ENCODE measurements around the gene CPZ. TPM values are rescaled to one million over a fixed set of nuclear protein-coding genes. Genes with fewer than 3 reads are reported as not detected.
"Not testable (repeated sequence)": the region's sequence is repeated elsewhere in the genome, so short reads cannot be mapped to it uniquely, and the experiment has no call there.

The CPZ gene
- total and polyA plus RNA-seq, 2 experiments from 2014 or later = 13.4 to 19.0 TPM

DNA sequence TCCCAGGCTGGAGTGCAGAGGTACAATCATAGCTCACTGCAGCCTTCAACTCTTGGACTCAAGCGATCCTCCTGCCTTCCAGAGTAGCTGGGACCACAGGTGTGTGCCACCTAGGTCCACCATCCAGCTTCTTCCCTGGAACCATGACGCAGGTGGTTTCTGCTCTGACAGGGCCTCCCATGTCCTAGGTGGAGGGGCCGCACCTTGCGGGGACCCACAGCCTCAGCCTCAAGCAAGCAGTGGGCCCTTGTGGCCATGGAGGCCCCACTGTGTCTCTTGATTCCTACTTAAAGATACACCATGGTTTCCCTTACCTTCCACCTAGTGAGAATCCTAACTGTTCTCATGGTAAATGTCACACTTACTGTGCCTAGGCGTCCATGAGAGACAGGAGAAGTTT is 19.3 kb upstream of the CPZ start:
- H3K4me3 ChIP-seq = no peak overlapping the region
- H3K9ac ChIP-seq = no peak overlapping the region
- TF ChIP-seq EZH2phosphoT487 (IDR thresholded peaks at IDR 0.05; ENCODE audit: insufficient read depth, low read depth) (no peak), EZH2 (IDR thresholded peaks at IDR 0.05; ENCODE audit: insufficient read depth, poor library complexity, severe bottlenecking) (no peak)
- no peaks in the 10 kb centered on the region for H3K9me3 ChIP-seq (ENCODE audit: low read depth)
- H4K20me1 ChIP-seq (ENCODE audit: insufficient read depth) = no peaks in the 10 kb centered on the region
- peaks cover 12% of the 10 kb centered on the region; the same call in 1 of the 2 replicates for H3K27me3 ChIP-seq (replicated peaks; ENCODE audit: insufficient read depth)
- no peak overlapping the region for H3K27ac ChIP-seq
- no peaks in the 10 kb centered on the region for H3F3A ChIP-seq (ENCODE audit: insufficient read depth)
- WGBS, 2 experiments (ENCODE audit: low coverage in 1 of 2, low lambda C conversion rate in 2 of 2, missing lambda C conversion rate in 2 of 2) = 66 to 78% methylated on average over 5 of the region's 5 CpGs
- in situ Hi-C loops (cut with MboI) = no loop called here
- no peaks in the 10 kb centered on the region for H3K4me1 ChIP-seq (ENCODE audit: insufficient read depth)
- no peak overlapping the region for H3K4me2 ChIP-seq (ENCODE audit: unreplicated experiment)
- H3K36me3 ChIP-seq (ENCODE audit: low read depth) = no peaks in the 10 kb centered on the region
- H2AFZ ChIP-seq = no peak overlapping the region
- no peak for DNase-seq
- H3K9me2 ChIP-seq (ENCODE audit: insufficient read depth) = no peaks in the 10 kb centered on the region
- H3K79me2 ChIP-seq (ENCODE audit: insufficient read depth) = no peaks in the 10 kb centered on the region

DNA sequence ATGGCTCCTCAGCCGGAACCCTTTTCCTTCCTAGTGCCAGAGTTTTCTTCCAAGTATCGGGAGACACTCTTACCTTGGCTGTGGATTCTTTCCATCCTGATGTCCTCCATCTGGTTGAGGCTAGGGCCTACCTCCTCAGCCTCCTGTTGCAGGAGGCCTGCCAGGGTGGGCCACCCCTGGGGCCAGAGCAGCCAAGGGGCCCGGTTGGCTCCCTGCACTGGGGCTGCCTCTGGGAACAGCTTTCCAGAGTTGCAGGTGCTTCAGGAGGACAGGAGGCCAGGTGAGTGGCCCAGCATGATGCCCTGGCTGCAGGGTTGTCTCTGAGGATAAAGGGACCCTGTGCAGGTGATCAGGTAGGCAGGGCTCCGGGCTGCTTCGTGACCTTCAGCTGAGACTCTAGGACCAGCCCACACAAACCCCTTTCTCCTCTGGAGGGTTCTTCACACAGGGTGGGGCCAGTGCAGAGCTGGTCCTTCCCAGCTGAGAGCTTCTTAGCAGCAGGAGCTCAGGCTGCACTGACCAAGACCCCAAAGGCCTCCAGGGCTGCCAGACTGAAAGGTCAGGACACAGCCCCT is 17.7 kb upstream of the CPZ start:
- Histone ChIP-seq H3K9me2 (ENCODE audit: insufficient read depth) (no peaks in the 10 kb centered on the region), H3F3A (ENCODE audit: insufficient read depth) (no peaks in the 10 kb centered on the region), H3K9me3 (ENCODE audit: low read depth) (no peaks in the 10 kb centered on the region), H3K4me3 (no peak overlapping the region), H3K27me3 (replicated peaks; ENCODE audit: insufficient read depth) (peaks cover 22% of the 10 kb centered on the region; the same call in 1 of the 2 replicates), H3K79me2 (ENCODE audit: insufficient read depth) (no peaks in the 10 kb centered on the region), H3K27ac (no peak overlapping the region), H2AFZ (no peak overlapping the region), H3K4me2 (ENCODE audit: unreplicated experiment) (no peak overlapping the region), H3K9ac (no peak overlapping the region), H3K36me3 (ENCODE audit: low read depth) (no peaks in the 10 kb centered on the region), H3K4me1 (ENCODE audit: insufficient read depth) (no peaks in the 10 kb centered on the region), H4K20me1 (ENCODE audit: insufficient read depth) (no peaks in the 10 kb centered on the region)
- TF ChIP-seq EZH2 (IDR thresholded peaks at IDR 0.05; ENCODE audit: insufficient read depth, poor library complexity, severe bottlenecking) (no peak), EZH2phosphoT487 (IDR thresholded peaks at IDR 0.05; ENCODE audit: insufficient read depth, low read depth) (no peak)
- in situ Hi-C loops (cut with MboI) = no loop called here
- WGBS, 2 experiments (ENCODE audit: low coverage in 1 of 2, low lambda C conversion rate in 2 of 2, missing lambda C conversion rate in 2 of 2) = 66 to 74% methylated on average over 5 of the region's 5 CpGs
- DNase-seq = no peak

DNA sequence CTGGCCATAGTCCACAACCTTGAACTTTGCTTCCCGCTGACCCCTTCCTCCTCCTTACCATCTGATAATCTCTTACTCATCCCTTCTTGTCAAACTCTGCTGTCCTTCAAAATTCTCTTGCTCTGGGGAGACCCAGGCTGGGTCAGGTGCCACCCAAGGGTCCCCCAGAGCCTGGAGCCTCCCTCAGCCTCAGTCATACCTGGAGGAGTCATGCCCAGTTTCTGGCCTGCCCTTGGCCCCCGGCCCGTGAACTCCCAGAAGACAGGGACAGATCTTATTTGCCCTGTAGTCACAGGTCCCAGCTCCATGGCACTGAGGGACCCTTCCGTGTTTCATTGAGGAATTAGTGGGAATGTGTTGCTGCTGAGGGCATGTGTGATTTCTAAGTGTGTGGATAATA is 17.1 kb upstream of the CPZ start:
- H2AFZ ChIP-seq = no peak overlapping the region
- no peaks in the 10 kb centered on the region for H3F3A ChIP-seq (ENCODE audit: insufficient read depth)
- no peaks in the 10 kb centered on the region for H3K9me2 ChIP-seq (ENCODE audit: insufficient read depth)
- peaks cover 22% of the 10 kb centered on the region; the same call in 1 of the 2 replicates for H3K27me3 ChIP-seq (replicated peaks; ENCODE audit: insufficient read depth)
- no peaks in the 10 kb centered on the region for H3K79me2 ChIP-seq (ENCODE audit: insufficient read depth)
- in situ Hi-C loops (cut with MboI) = no loop called here
- TF ChIP-seq EZH2phosphoT487 (IDR thresholded peaks at IDR 0.05; ENCODE audit: insufficient read depth, low read depth) (no peak), EZH2 (IDR thresholded peaks at IDR 0.05; ENCODE audit: insufficient read depth, poor library complexity, severe bottlenecking) (no peak)
- no peaks in the 10 kb centered on the region for H4K20me1 ChIP-seq (ENCODE audit: insufficient read depth)
- H3K4me3 ChIP-seq = no peak overlapping the region
- H3K36me3 ChIP-seq (ENCODE audit: low read depth) = no peaks in the 10 kb centered on the region
- no peak overlapping the region for H3K9ac ChIP-seq
- WGBS, 2 experiments (ENCODE audit: low coverage in 1 of 2, low lambda C conversion rate in 2 of 2, missing lambda C conversion rate in 2 of 2) = 60 to 66% methylated on average over 4 of the region's 4 CpGs
- no peaks in the 10 kb centered on the region for H3K9me3 ChIP-seq (ENCODE audit: low read depth)
- H3K4me1 ChIP-seq (ENCODE audit: insufficient read depth) = no peaks in the 10 kb centered on the region
- no peak overlapping the region for H3K4me2 ChIP-seq (ENCODE audit: unreplicated experiment)
- DNase-seq = no peak
- no peak overlapping the region for H3K27ac ChIP-seq

DNA sequence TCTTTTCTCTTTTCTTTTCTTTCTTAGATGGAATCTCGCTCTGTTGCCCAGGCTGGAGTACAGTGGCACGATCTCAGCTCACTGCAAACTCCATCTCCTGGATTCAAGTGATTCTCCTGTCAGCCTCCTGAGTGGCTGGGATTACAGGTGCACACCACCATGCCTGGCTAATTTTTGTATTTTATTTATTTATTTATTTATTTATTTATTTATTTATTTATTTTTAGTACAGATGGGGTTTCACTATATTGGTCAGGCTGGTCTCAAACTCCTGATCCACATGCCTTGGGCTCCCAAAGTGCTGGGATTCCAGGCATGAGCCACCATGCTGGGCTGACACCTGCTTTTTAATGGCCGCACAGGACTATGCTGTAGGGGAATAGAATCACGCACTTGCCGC is 16.0 kb upstream of the CPZ start:
- H3K4me3 ChIP-seq; in situ Hi-C loops (cut with MboI); H3K9me3 ChIP-seq (ENCODE audit: low read depth); H3F3A ChIP-seq (ENCODE audit: insufficient read depth); H3K4me2 ChIP-seq (ENCODE audit: unreplicated experiment); H3K27ac ChIP-seq; H3K9me2 ChIP-seq (ENCODE audit: insufficient read depth); H3K9ac ChIP-seq; H3K4me1 ChIP-seq (ENCODE audit: insufficient read depth); DNase-seq; H3K79me2 ChIP-seq (ENCODE audit: insufficient read depth); H4K20me1 ChIP-seq (ENCODE audit: insufficient read depth); H3K36me3 ChIP-seq (ENCODE audit: low read depth); H2AFZ ChIP-seq: not testable (repeated sequence)
- H3K27me3 ChIP-seq (replicated peaks; ENCODE audit: insufficient read depth) = peaks cover 22% of the 10 kb centered on the region; the same call in 1 of the 2 replicates
- WGBS, 2 experiments (ENCODE audit: low coverage in 1 of 2, low lambda C conversion rate in 2 of 2, missing lambda C conversion rate in 2 of 2) = 73% methylated on average over 5 of the region's 5 CpGs

DNA sequence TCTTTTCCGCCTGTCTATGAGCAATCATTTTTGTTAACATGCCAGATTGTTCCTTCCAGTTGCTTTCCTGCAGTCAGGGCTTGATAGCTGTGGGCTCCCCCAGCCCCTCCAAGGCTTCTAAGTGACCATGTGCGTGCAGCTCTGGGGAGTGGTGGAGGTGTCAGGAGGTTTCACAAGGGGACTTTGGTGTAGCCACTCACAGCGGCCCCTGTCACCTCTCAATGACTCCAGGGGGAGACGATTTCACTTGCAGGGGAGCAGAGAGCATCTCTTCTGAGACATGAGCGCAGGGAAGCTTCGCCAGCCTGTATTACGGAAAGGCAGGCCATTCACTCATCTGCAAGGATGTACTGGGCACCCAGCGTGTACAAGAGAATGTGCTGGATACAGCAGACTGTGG is 15.5 kb upstream of the CPZ start:
- H2AFZ ChIP-seq = no peak overlapping the region
- H3K27ac ChIP-seq = no peak overlapping the region
- DNase-seq = no peak
- in situ Hi-C loops (cut with MboI) = no loop called here
- no peaks in the 10 kb centered on the region for H3K36me3 ChIP-seq (ENCODE audit: low read depth)
- no peaks in the 10 kb centered on the region for H3K79me2 ChIP-seq (ENCODE audit: insufficient read depth)
- whole genome bisulfite sequencing, 2 experiments (ENCODE audit: low coverage in 1 of 2, low lambda C conversion rate in 2 of 2, missing lambda C conversion rate in 2 of 2) = 51 to 58% methylated on average over 8 of the region's 8 CpGs
- no peaks in the 10 kb centered on the region for H3K9me3 ChIP-seq (ENCODE audit: low read depth)
- no peak overlapping the region for H3K4me2 ChIP-seq (ENCODE audit: unreplicated experiment)
- peaks cover 22% of the 10 kb centered on the region; the same call in 1 of the 2 replicates for H3K27me3 ChIP-seq (replicated peaks; ENCODE audit: insufficient read depth)
- no peak overlapping the region for H3K9ac ChIP-seq
- no peaks in the 10 kb centered on the region for H3K4me1 ChIP-seq (ENCODE audit: insufficient read depth)
- H4K20me1 ChIP-seq (ENCODE audit: insufficient read depth) = no peaks in the 10 kb centered on the region
- H3K4me3 ChIP-seq = no peak overlapping the region
- H3F3A ChIP-seq (ENCODE audit: insufficient read depth) = no peaks in the 10 kb centered on the region
- TF ChIP-seq EZH2phosphoT487 (IDR thresholded peaks at IDR 0.05; ENCODE audit: insufficient read depth, low read depth) (no peak), EZH2 (IDR thresholded peaks at IDR 0.05; ENCODE audit: insufficient read depth, poor library complexity, severe bottlenecking) (no peak)
- H3K9me2 ChIP-seq (ENCODE audit: insufficient read depth) = no peaks in the 10 kb centered on the region
